Measurements from ENCODE around the gene FAF1.
"Not testable (repeated sequence)": the region's sequence is repeated elsewhere in the genome, so short reads cannot be mapped to it uniquely, and the experiment has no call there.

FAF1 gene

DNA sequence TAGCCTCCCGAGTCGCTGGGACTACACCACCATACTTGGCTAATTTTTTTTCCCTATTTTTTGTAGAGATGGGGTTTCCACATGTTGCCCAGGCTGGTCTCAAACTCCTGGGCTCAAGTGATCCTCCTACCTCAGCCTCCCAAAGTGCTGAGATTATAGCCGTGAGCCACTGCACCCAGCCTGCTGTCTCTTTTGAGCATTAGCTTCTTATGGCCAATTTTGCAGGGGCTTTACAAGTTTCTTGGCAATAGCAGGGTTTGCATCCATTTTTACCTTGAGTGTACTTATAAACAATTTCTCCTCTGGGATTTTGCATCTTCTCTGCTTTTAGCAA is 432.1 kb downstream of the FAF1 start:
- not testable (repeated sequence) for DNase-seq

DNA sequence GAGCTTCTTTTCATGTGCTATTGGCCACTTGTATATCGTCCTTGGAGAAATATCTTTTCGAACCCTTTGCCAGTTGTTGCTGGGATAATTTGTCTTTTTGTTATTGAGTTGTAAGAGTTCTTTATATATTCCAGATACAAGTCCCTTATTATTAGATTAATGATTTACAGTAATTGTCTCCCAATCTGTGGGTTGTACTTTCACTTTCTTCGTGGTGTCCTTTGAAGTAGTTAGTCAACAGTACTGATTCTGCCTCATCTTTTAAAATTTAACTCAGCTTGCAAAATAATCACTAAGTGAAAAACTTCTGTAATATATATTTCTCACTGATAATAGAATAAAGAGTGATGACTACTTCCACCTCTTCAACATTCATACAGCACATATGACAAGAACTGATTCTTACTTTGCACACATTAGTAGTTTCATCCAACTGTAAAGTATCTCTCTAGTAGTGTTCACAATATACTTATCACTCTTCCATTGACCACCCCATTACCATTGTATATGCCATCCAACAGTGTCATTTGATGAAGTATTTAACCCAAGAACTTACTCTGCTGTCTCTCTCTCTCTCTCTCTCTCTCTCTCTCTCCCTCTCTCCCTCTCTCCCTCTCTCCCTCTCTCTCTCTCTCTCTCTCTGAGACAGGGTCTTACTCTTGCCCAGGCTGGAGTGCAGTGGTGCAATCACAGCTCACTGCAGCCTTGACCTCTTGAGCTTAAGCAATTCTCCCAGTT is 432.6 kb downstream of the FAF1 start:
- no peak for DNase-seq

DNA sequence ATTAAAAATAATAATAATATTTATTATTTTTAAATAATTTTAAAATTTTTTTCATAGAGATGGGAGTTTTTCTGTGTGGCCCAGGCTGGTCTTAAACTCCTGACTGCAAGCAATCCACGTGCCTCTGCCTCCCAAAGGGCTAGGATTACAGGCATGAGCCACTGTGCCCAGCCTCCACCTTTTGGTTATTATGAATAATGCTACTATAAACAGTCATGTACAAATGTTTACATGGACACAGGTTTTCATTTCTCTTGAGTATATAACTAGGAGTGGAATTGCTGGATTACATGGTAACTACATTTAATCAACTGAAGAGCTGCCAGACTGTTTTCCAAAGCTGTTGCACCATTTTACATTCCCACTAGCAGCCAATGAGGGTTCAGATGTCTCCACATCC is 433.6 kb downstream of the FAF1 start:
- no peak for DNase-seq

DNA sequence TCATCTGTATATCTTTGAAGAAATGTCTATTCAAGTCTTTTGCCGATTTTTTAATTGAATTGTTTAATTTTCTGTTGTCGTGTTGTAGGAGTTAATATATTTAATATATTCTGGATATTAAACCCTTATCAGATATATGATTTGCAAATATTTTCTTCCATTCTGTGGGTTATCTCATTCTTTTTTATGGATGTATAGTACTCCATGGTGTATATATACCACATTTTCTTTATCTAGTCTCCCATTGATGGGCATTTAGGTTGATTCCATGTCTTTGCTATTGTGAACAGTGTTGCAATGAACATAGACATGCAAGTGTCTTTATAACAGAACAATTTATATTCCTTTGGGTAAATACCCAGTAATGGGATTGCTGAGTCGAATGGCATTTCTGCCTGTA is 436.5 kb downstream of the FAF1 start:
- no peak for DNase-seq

DNA sequence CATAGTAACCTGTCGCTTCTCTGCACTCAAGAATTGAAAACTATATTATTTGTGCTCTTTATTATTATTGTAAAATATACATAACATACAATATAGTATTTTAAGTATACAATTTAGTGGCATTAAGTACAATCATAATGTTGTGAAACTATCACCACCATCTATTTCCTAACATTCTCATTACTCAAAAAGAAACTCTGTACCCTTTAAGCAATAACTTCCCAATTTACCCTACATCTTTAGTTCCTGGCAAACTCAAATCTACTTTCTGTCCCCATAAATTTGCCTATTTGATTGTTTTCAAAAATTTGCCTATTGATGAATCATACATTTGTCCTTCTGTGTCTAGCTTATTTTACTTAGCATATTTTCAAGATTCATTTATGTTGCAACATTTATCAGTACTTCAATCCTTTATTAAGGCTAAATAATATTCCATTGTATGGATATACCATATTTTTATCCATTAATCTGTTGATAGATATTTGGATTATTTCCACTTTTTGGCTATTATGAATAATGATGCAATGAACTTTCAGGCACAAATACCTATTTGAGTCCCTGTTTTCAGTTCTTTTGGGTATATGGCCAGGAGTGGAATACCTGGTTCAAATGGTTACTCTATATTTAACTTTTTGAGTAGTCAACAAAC is 437.2 kb downstream of the FAF1 start:
- no peak for DNase-seq

- no peak for DNase-seq
Observed at GRCh38 chr1:50521703-50522102, 438.4 kb downstream of the FAF1 start.

DNA sequence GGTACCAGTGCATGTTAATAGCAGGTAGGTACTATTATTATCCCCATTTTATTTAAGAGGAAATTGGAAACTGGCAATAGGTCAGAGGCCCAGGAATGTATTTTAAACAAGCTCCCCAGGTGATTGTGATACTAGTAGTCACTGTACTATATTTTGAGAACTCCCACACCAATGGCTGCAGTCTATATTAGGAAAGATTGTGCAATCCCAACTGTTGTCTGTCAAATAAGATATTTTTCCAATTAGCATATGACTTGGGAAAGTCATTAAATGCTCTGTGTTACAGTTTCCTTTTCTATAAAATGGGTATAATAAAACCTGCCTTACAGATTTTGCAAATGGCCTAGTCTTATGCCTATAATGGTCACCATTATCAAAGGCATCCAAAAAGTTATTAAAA is 442.6 kb downstream of the FAF1 start:
- DNase-seq, result no peak

DNA sequence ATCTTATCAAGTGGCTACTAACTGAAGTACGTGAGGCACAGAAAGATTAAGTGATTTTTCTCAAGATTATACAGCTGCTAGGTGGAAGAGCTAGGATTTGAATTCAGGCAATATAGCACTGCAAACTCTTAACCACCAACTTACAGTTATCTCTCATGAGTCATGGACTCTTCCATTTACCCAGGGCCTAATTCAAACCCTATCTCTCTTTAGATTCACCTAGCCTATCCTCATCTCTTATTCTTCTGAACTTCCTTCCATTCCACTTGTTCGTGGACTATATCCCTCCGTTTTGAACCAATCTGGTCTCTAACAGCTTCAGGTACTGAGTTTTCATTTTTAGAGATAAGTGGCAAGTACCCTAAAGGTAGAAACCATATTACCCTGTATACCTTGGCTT is 444.0 kb downstream of the FAF1 start:
- DNase-seq, result no peak

DNA sequence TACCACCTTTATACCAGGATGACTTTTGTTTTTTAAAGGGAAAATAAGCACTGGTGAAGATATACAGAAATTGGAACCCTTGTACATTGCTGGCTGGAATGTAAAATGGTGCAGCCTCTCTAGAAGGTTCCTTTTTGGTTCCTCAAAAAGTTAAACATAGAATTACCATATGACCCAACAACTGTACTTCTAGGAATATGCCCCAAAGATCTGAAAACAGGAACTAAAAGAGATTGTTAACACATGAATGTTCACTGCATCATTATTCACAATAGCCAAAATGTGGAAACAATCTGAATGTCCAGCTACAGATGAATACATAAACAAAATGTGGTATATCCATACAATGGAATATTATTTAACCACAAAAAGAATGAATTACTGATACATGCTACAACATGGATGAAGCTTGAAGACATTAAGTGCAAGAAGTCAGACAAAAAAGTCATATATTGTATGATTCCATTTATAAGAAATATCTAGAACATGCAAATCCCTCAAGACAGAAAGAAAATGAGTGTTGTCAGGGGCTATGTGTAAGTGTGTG is 452.0 kb downstream of the FAF1 start:
- DNase-seq, result no peak

- DNase-seq, result no peak
Observed at GRCh38 chr1:50505427-50505826, 454.6 kb downstream of the FAF1 start.

GRCh38 chr1:50503515-50503914 is 456.6 kb downstream of the FAF1 start:
- DNase-seq, result no peak

DNA sequence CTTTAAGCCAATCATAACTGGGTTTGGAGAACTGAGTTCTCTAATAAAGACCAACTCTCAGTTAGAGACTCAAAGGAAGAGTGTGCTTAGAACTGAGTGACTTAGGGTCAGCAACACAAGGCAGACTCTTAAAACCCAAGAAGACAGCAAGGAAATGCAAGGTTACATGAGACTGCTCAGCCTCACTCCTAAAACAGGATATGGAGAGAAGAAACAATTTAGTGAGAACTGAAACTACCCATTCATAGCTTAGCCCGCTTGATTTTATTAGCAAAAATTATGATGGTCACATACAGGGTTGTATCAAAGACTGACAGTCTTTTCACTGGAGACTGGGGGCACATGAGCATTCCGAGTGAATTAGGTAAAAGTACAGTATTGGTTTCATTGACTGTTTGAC is 457.9 kb downstream of the FAF1 start:
- DNase-seq, result no peak

GRCh38 chr1:50497007-50497406 is 463.1 kb downstream of the FAF1 start:
- no peak for DNase-seq

DNA sequence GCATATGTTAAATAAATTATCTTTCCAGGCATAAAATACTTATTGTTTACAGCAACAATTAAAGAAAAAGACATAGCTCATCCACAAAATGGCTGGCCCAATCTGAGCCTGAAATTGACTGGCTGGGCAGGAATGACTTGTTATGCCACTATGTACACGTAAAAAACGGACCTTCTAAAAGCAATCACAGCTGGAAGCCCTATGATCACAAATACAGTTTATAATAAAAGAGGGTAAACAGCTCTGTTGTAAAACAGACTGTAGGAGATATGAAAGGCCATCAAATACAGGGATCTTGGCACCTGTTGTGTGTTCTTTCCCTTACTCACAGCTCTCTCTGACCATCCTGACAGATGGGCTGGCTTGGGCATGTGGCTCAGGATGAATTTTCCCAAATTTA is 466.4 kb downstream of the FAF1 start:
- no peak for DNase-seq

DNA sequence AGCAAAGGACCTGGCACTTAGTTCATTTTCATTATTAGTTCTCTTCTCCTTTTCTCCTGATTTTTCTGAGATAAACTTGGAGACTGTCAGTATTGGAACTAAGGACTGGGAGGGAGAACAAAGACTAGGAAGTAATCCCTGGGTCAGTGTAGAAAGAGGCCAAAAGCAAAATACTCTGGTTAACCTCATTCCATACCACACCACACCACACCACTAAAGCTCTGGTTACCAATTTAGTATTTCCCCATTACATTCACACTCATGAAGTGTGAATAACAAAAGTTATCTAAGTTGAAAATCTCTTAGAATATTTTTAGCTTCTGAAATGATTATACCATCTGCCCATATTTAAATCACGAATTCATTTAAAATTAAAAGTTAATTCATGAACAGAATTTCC is 467.9 kb downstream of the FAF1 start:
- no peak for DNase-seq

DNA sequence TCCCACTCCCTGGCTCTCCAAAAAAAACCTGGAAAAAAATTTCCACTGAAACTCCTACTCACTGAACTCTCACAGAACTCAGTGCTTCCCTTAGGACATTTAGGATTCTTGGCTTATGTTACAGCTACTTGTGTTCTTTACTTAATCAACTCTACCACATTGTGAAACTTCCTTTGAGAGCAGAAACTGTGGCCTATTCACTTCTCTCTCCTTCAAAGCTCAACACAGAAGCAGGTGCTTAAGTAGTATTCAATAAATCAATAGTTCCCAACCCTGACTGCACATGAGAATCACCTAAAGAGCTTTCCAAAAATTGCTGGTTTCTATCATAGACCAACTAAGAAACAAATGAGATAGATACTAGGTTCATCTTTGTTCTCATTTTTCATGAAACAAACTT is 468.9 kb downstream of the FAF1 start:
- no peak for DNase-seq

- peak; percentile 1 for DNase-seq
Observed at GRCh38 chr1:50490640-50491039, 469.4 kb downstream of the FAF1 start.

- DNase-seq, result no peak
Observed at GRCh38 chr1:50488876-50489275, 471.2 kb downstream of the FAF1 start.

GRCh38 chr1:50488356-50488755 is 471.7 kb downstream of the FAF1 start:
- no peak for DNase-seq

GRCh38 chr1:50487725-50488124 is 472.3 kb downstream of the FAF1 start:
- DNase-seq, result no peak

DNA sequence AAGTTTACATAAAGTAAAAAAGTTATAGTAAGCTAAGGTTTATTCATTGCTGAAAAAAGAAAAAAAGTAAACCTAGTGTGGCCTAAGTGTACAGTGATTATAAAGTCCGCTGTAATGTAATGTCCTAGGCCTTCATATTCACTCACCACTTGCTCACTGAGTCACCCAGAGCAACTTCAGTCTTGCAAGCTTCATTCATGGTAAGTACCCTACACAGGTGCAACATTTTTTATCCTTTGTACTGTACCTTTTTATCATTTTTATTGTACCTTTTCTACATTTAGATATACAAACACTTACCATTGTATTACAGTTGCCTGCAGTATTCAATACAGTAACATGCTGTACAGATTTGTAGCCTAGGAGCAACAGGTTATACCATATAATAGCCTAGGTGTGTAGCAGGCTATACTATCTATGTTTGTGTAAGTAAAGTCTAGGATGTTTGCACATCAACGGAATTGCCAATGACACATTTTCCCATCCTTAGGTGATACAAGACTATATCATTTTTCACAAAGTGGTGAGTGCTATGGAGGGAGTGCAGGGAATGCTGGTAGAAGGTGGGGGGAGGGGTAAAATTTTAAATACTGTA is 478.8 kb downstream of the FAF1 start:
- no peak for DNase-seq

DNA sequence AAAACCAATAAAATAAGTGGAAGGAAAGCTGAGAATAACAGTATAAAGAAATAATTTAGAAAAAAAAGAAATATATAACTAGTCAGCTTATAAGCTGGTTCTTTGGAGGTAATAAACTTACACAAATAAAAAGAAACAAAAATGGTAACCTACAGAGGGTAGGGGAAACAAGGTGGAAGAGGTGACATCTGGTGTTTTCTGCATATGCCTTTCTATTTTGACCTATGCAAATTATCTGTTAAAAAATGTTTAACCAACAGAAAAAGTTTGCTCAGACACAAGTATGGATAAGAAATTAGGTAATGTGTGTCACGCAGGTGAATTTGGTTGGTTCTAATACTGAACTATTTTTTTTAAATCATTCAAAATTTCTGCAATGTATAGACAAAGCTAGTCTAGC is 483.3 kb downstream of the FAF1 start:
- no peak for DNase-seq

GRCh38 chr1:50474859-50475809 is 484.9 kb downstream of the FAF1 start:
- DNase-seq, result no peak

All from activated CD4-positive, alpha-beta T cell treated with anti-CD3 and anti-CD28 coated beads, Interleukin-2, amount 50 U/mL, for 16 hours (primary cell).